A673 (cell line): ENCODE data around the gene C6. TPM values are rescaled to one million over a fixed set of nuclear protein-coding genes. Genes with fewer than 3 reads are reported as not detected.

ENCODE experiments used
- BruUV-seq: library from RNA; stranded (reverse); fragments of 400-500 nt; replicated peaks from 2 replicates; lab custom pipeline; 2021; lab: Mats Ljungman, UMichigan
- CTCF ChIA-PET: fragments of 300-600 bp; sonication (Branson Sonifier 250); formaldehyde crosslinking; loops from one replicate; lab custom pipeline; 2022; ENCODE audit warnings: antibody characterized with exemption; lab: Charles Lee
- POLR2A ChIA-PET: fragments of 300-600 bp; sonication (Branson Sonifier 250); formaldehyde crosslinking; loops from one replicate; lab custom pipeline; 2022; ENCODE audit warnings: antibody characterized with exemption; ENCODE audit not compliant: low non-redundant PET; lab: Charles Lee
- DNase-seq: peaks from one replicate; pipeline ENCODE4 v3.0.0-alpha.2; 2015; ENCODE audit warnings: low spot score
- H3K27ac ChIP-seq: fragments of 200-600 bp; sonication (generic); 2 replicates; pipeline ENCODE4 v1.5.1; 2016; ENCODE audit warnings: mixed run types, low read depth, mild to moderate bottlenecking, mixed read lengths, antibody characterized with exemption, low read length; ENCODE audit not compliant: poor library complexity, severe bottlenecking
- H3K27me3 ChIP-seq: fragments of 200-600 bp; sonication (generic); replicated peaks from 2 replicates; pipeline ENCODE4 v1.6.1; 2017; ENCODE audit warnings: mixed run types, low read depth, mild to moderate bottlenecking, mixed read lengths, antibody characterized with exemption, low read length; ENCODE audit not compliant: insufficient read depth, poor library complexity
- H3K36me3 ChIP-seq: fragments of 200-600 bp; sonication (generic); 2 replicates; pipeline ENCODE4 v1.6.1; 2016; ENCODE audit warnings: mixed run types, mild to moderate bottlenecking, mixed read lengths, antibody characterized with exemption, low read length; ENCODE audit not compliant: insufficient read depth, poor library complexity, severe bottlenecking
- H3K4me1 ChIP-seq: fragments of 200-600 bp; sonication (generic); 2 replicates; pipeline ENCODE4 v1.6.1; 2017; ENCODE audit warnings: mixed run types, mild to moderate bottlenecking, mixed read lengths, antibody characterized with exemption, low read length; ENCODE audit not compliant: insufficient read depth, poor library complexity, severe bottlenecking
- H3K4me3 ChIP-seq: fragments of 200-600 bp; sonication (generic); 2 replicates; pipeline ENCODE4 v1.5.1; 2016; ENCODE audit warnings: low read depth, mixed run types, mild to moderate bottlenecking, mixed read lengths, low read length; ENCODE audit not compliant: poor library complexity, severe bottlenecking
- H3K9me3 ChIP-seq: fragments of 200-600 bp; sonication (generic); 2 replicates; pipeline ENCODE4 v1.6.1; 2016; ENCODE audit warnings: mixed run types, low read depth, mild to moderate bottlenecking, mixed read lengths, antibody characterized with exemption, low read length; ENCODE audit not compliant: poor library complexity, severe bottlenecking
- EZH2 ChIP-seq: fragments of 200-600 bp; sonication (generic); IDR thresholded peaks from 2 replicates; pipeline ENCODE4 v1.6.1; 2017; ENCODE audit warnings: borderline replicate concordance, low read depth, mild to moderate bottlenecking, mixed read lengths, antibody characterized with exemption, low read length; ENCODE audit not compliant: poor library complexity, severe bottlenecking
- intact Hi-C: fragments of 100-400 bp; cut with micrococcal nuclease; formaldehyde crosslinking; loops from one replicate; pipeline ENCODE4 v1.10.0; 2022; ENCODE audit not compliant: unreplicated experiment
- total RNA-seq: library from RNA; stranded (reverse); gene quantifications from 2 replicates; pipeline ENCODE4 v1.2.3, GENCODE V29; 2021
- TF ChIP-seq, protein P1 (sequence below): fragments of 300-800, 200-600 bp; sonication (generic); conservative IDR thresholded peaks from 2 replicates; pipeline ENCODE4 v1.5.1; 2017; ENCODE audit warnings: low read depth, mild to moderate bottlenecking, antibody characterized with exemption, low read length, moderate library complexity, mixed read lengths

The C6 gene
- total RNA-seq, 1 experiment from 2014 or later = 6.1 TPM

DNA sequence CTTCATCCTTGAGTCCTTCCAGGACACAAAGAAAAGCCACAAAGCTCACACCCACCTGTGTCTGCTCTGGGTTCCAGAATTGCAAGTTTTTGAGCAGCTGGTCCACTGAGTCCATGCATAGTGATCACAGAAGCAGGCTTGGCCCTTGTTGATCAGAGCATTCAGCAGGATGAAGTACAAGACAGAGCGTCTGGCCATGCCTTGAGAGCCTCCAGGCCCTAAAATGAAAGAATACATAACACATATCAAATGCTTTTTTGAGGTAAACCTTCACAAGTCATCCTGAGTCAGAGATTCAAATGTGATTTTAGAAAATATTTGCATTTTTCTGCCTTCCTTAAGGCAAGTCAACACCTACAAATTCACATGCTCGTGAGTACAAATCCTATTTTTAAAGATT, 10.3 kb downstream of the C6 start:
- POLR2A ChIA-PET = no interaction called here
- Histone ChIP-seq H3K27me3 (no peaks in the 10 kb centered on the region), H3K27ac (no peak overlapping the region), H3K4me3 (no peak overlapping the region), H3K4me1 (no peaks in the 10 kb centered on the region), H3K9me3 (no peaks in the 10 kb centered on the region), H3K36me3 (no peaks in the 10 kb centered on the region)
- CTCF ChIA-PET = no interaction called here
- no TSS peak for BruUV-seq
- intact Hi-C loops = no loop called here
- no peak for DNase-seq
- no peak for TF ChIP-seq EZH2
- TF ChIP-seq, protein P1, sequence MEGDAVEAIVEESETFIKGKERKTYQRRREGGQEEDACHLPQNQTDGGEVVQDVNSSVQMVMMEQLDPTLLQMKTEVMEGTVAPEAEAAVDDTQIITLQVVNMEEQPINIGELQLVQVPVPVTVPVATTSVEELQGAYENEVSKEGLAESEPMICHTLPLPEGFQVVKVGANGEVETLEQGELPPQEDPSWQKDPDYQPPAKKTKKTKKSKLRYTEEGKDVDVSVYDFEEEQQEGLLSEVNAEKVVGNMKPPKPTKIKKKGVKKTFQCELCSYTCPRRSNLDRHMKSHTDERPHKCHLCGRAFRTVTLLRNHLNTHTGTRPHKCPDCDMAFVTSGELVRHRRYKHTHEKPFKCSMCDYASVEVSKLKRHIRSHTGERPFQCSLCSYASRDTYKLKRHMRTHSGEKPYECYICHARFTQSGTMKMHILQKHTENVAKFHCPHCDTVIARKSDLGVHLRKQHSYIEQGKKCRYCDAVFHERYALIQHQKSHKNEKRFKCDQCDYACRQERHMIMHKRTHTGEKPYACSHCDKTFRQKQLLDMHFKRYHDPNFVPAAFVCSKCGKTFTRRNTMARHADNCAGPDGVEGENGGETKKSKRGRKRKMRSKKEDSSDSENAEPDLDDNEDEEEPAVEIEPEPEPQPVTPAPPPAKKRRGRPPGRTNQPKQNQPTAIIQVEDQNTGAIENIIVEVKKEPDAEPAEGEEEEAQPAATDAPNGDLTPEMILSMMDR = no peak

DNA sequence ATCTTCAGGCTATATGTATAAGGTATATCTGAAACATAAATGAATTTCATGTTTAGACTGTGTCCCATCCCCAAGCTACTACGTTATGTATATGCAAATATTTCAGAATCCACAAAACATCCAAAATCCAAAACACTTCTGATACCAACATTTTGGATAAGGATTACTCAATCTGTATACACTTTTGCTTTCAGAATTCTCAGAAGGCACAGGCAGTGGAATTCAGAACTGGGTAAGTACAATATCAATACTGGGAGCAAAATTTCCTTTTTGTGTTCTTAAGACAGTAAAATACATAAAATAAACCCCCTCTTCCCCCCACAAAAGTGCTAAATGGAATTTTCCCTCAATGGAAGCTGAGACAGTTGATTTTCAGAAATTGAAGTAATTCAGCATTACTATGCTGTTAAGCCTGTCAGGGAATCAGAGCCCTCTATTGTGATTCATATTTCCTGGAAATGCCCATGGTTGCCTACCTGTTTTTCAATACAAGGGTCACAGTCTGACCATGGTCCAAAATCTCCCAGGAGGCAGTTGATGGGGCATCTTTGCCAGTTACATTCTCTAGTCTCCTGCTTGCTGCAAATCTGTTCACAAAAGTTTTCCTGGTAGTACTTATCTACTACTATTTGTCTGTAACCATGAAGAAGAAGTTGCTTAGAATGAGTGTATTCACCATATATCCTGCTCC, 12.1 kb downstream of the C6 start:
- H3K9me3 ChIP-seq = no peaks in the 10 kb centered on the region
- H3K27me3 ChIP-seq = no peaks in the 10 kb centered on the region
- no TSS peak for BruUV-seq
- TF ChIP-seq EZH2 = no peak
- TF ChIP-seq, protein P1 = no peak
- ChIA-PET POLR2A (no interaction called here), CTCF (no interaction called here)
- H3K4me1 ChIP-seq = no peaks in the 10 kb centered on the region
- no peak overlapping the region for H3K4me3 ChIP-seq
- no peak overlapping the region for H3K27ac ChIP-seq
- no peaks in the 10 kb centered on the region for H3K36me3 ChIP-seq
- intact Hi-C loops = no loop called here
- DNase-seq = no peak

DNA sequence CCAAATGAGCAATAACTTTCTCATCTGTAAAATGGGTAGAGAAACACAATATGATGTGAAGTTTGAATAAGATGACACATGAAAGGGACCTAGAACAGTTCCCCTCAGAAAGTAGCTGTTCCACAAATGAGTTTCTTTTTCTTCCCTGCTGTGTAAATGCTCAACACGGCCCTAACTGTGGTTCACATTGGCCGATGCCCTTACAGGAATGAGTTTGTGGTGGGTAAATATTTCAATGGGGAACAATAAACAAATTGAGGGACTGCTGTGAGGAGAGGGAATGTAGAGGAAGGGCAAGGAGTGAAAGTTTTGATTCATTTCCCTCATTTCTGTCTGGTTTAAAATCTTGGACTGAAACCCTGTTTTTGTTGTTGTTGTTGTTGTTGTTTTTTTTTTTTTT, 12.8 kb downstream of the C6 start:
- Histone ChIP-seq H3K27ac (no peak overlapping the region), H3K27me3 (no peaks in the 10 kb centered on the region), H3K4me3 (no peak overlapping the region), H3K4me1 (no peaks in the 10 kb centered on the region), H3K9me3 (no peaks in the 10 kb centered on the region), H3K36me3 (no peaks in the 10 kb centered on the region)
- DNase-seq = no peak
- POLR2A ChIA-PET = no interaction called here
- TF ChIP-seq EZH2 = no peak
- TF ChIP-seq, protein P1 = no peak
- CTCF ChIA-PET = no interaction called here
- BruUV-seq = no TSS peak
- intact Hi-C loops = no loop called here
